IPS-20b (cell line): ENCODE measurements around the gene CD207.
"Not testable (repeated sequence)": the region's sequence is repeated elsewhere in the genome, so short reads cannot be mapped to it uniquely, and the experiment has no call there.

Source experiments
- H3K27ac ChIP-seq: one replicate; pipeline ENCODE4 v1.5.1; 2013; ENCODE audit warnings: low read length
- H3K27me3 ChIP-seq: 2 replicates; pipeline ENCODE4 v1.6.1; 2013; ENCODE audit warnings: mild to moderate bottlenecking, low read length, inconsistent platforms; ENCODE audit not compliant: insufficient read depth
- H3K36me3 ChIP-seq: 2 replicates; pipeline ENCODE4 v1.6.1; 2013; ENCODE audit warnings: low read depth, mild to moderate bottlenecking, inconsistent platforms, low read length, moderate library complexity; ENCODE audit not compliant: insufficient read depth
- H3K4me1 ChIP-seq: 2 replicates; pipeline ENCODE4 v1.6.1; 2013; ENCODE audit warnings: mild to moderate bottlenecking, control low read depth, inconsistent platforms, low read length, moderate library complexity; ENCODE audit not compliant: insufficient read depth
- H3K4me3 ChIP-seq: 2 replicates; pipeline ENCODE4 v1.5.1; 2013; ENCODE audit warnings: mild to moderate bottlenecking, low read length, inconsistent platforms
- H3K9ac ChIP-seq: 2 replicates; pipeline ENCODE4 v1.6.1; 2013; ENCODE audit warnings: low read depth, mild to moderate bottlenecking, inconsistent platforms, low read length, moderate library complexity
- H3K9me3 ChIP-seq: 2 replicates; pipeline ENCODE4 v1.6.1; 2013; ENCODE audit warnings: mild to moderate bottlenecking, low read depth, low read length, inconsistent platforms; ENCODE audit not compliant: insufficient read depth

CD207 gene

GRCh38 chr2:70806620-70807019 is 29.0 kb downstream of the CD207 start:
- Histone ChIP-seq H3K36me3 (no peaks in the 10 kb centered on the region), H3K9me3 (no peaks in the 10 kb centered on the region), H3K4me3 (no peak overlapping the region), H3K27me3 (peaks cover 8% of the 10 kb centered on the region), H3K27ac (no peak overlapping the region), H3K9ac (no peak overlapping the region), H3K4me1 (no peaks in the 10 kb centered on the region)

- no peak overlapping the region for H3K4me3 ChIP-seq
- no peak overlapping the region for H3K9ac ChIP-seq
- H3K4me1 ChIP-seq, result no peaks in the 10 kb centered on the region
- H3K9me3 ChIP-seq, result no peaks in the 10 kb centered on the region
- H3K27ac ChIP-seq, result no peak overlapping the region
- peaks cover 14% of the 10 kb centered on the region for H3K27me3 ChIP-seq
- H3K36me3 ChIP-seq, result no peaks in the 10 kb centered on the region
Measured at GRCh38 chr2:70806013-70806412, 29.6 kb downstream of the CD207 start.

GRCh38 chr2:70801607-70802263 is 33.9 kb downstream of the CD207 start:
- no peak overlapping the region for H3K9ac ChIP-seq
- no peaks in the 10 kb centered on the region for H3K4me1 ChIP-seq
- H3K36me3 ChIP-seq, result no peaks in the 10 kb centered on the region
- H3K4me3 ChIP-seq, result no peak overlapping the region
- no peak overlapping the region for H3K27ac ChIP-seq
- H3K9me3 ChIP-seq, result peaks cover 4% of the 10 kb centered on the region; the same call in 1 of the 2 replicates
- H3K27me3 ChIP-seq, result peaks cover 22% of the 10 kb centered on the region

- H3K9me3 ChIP-seq, result peaks cover 4% of the 10 kb centered on the region; the same call in 1 of the 2 replicates
Measured at GRCh38 chr2:70799706-70800105, 35.9 kb downstream of the CD207 start.

GRCh38 chr2:70797996-70798395 is 37.6 kb downstream of the CD207 start:
- H3K27me3 ChIP-seq, result peaks cover 53% of the 10 kb centered on the region
- not testable (repeated sequence) for H3K9ac ChIP-seq, H3K9me3 ChIP-seq, H3K36me3 ChIP-seq, H3K4me1 ChIP-seq, H3K27ac ChIP-seq, H3K4me3 ChIP-seq

More at GRCh38 chr2:70799706-70800105, 35.9 kb downstream of the CD207 start:
- H3K36me3 ChIP-seq, result no peaks in the 10 kb centered on the region
- no peak overlapping the region for H3K27ac ChIP-seq
- peaks cover 36% of the 10 kb centered on the region for H3K27me3 ChIP-seq
- no peak overlapping the region for H3K4me3 ChIP-seq
- no peaks in the 10 kb centered on the region for H3K4me1 ChIP-seq
- no peak overlapping the region for H3K9ac ChIP-seq

- no peak overlapping the region for H3K27ac ChIP-seq
- H3K4me3 ChIP-seq, result no peak overlapping the region
- H3K9me3 ChIP-seq, result peaks cover 4% of the 10 kb centered on the region; the same call in 1 of the 2 replicates
- no peaks in the 10 kb centered on the region for H3K4me1 ChIP-seq
- H3K9ac ChIP-seq, result no peak overlapping the region
- peaks cover 58% of the 10 kb centered on the region for H3K27me3 ChIP-seq
- no peaks in the 10 kb centered on the region for H3K36me3 ChIP-seq
Measured at GRCh38 chr2:70797506-70797905, 38.1 kb downstream of the CD207 start.

- Histone ChIP-seq H3K36me3 (no peaks in the 10 kb centered on the region), H3K27ac (no peak overlapping the region), H3K4me1 (no peaks in the 10 kb centered on the region), H3K4me3 (no peak overlapping the region), H3K9ac (no peak overlapping the region), H3K27me3 (peaks cover 59% of the 10 kb centered on the region), H3K9me3 (peaks cover 4% of the 10 kb centered on the region; the same call in 1 of the 2 replicates)
Measured at GRCh38 chr2:70796262-70796661, 39.4 kb downstream of the CD207 start.

- Histone ChIP-seq H3K9ac (no peak overlapping the region), H3K4me3 (no peak overlapping the region), H3K27me3 (peaks cover 61% of the 10 kb centered on the region), H3K36me3 (no peaks in the 10 kb centered on the region), H3K27ac (no peak overlapping the region), H3K4me1 (no peaks in the 10 kb centered on the region), H3K9me3 (peaks cover 4% of the 10 kb centered on the region; the same call in 1 of the 2 replicates)
Measured at GRCh38 chr2:70795164-70795995, 40.2 kb downstream of the CD207 start.

- peaks cover 80% of the 10 kb centered on the region for H3K27me3 ChIP-seq
- peaks cover 4% of the 10 kb centered on the region; the same call in 1 of the 2 replicates for H3K4me1 ChIP-seq
- H3K36me3 ChIP-seq, result no peaks in the 10 kb centered on the region
- no peak overlapping the region for H3K9ac ChIP-seq
- H3K9me3 ChIP-seq, result no peaks in the 10 kb centered on the region
- H3K4me3 ChIP-seq, result no peak overlapping the region
- H3K27ac ChIP-seq, result no peak overlapping the region
Measured at GRCh38 chr2:70793450-70793849, 42.2 kb downstream of the CD207 start.

GRCh38 chr2:70790136-70790828 is 45.3 kb downstream of the CD207 start, which contains the start of gene FIGLA:
Gene FIGLA, minus strand, starts transcription at chr2:70790643. Its CDS starts 5 bp downstream, at chr2:70790638.
- Histone ChIP-seq H3K27ac (no peak within 1 kb of the TSS), H3K36me3 (no peaks in the 10 kb centered on the region), H3K9ac (no peak within 1 kb of the TSS), H3K4me3 (peak within 1 kb of the TSS; percentile 49; the same call in 1 of the 2 replicates), H3K4me1 (peaks cover 4% of the 10 kb centered on the region; the same call in 1 of the 2 replicates), H3K9me3 (no peaks in the 10 kb centered on the region), H3K27me3 (peaks cover 98% of the 10 kb centered on the region)

GRCh38 chr2:70789304-70790135 is 46.1 kb downstream of the CD207 start:
- Histone ChIP-seq H3K27ac (no peak overlapping the region), H3K36me3 (no peaks in the 10 kb centered on the region), H3K9ac (no peak overlapping the region), H3K4me3 (peak overlapping the region; percentile 49; the same call in 1 of the 2 replicates), H3K27me3 (peaks cover 90% of the 10 kb centered on the region), H3K9me3 (no peaks in the 10 kb centered on the region), H3K4me1 (peaks cover 4% of the 10 kb centered on the region; the same call in 1 of the 2 replicates)
